WERI-Rb-1 (cell line): Measurements from ENCODE around the gene PHOSPHO2.
"Not testable (repeated sequence)": the region's sequence is repeated elsewhere in the genome, so short reads cannot be mapped to it uniquely, and the experiment has no call there.

Experiments used
- DNase-seq: peaks from one replicate; pipeline ENCODE4 v3.0.0-alpha.2; 2020
- H3K27ac ChIP-seq: fragments of 250-450 bp; sonication (Bioruptor Pico); 2 replicates; pipeline ENCODE4 v1.5.1; 2020; ENCODE audit warnings: mild to moderate bottlenecking, moderate library complexity
- H3K27me3 ChIP-seq: fragments of 250-450 bp; sonication (Bioruptor Pico); 2 replicates; pipeline ENCODE4 v1.5.1; 2021; ENCODE audit warnings: mild to moderate bottlenecking, low read depth, moderate library complexity; ENCODE audit not compliant: insufficient read depth, severe bottlenecking
- H3K36me3 ChIP-seq: fragments of 250-450 bp; sonication (Bioruptor Pico); 2 replicates; pipeline ENCODE4 v1.5.1; 2020; ENCODE audit warnings: mild to moderate bottlenecking, moderate library complexity
- H3K4me3 ChIP-seq: 2 replicates; pipeline ENCODE4 v1.5.1; 2011; ENCODE audit warnings: low read depth, mild to moderate bottlenecking, control low read depth, low read length
- H3K9me3 ChIP-seq: fragments of 250-450 bp; sonication (Bioruptor Pico); 2 replicates; pipeline ENCODE4 v1.5.1; 2021; ENCODE audit warnings: mild to moderate bottlenecking, moderate library complexity; ENCODE audit not compliant: severe bottlenecking
- TF ChIP-seq, protein P1 (sequence below): IDR thresholded peaks from 2 replicates; pipeline ENCODE4 v1.5.1; 2011; ENCODE audit warnings: low read depth, mild to moderate bottlenecking, control low read depth, inconsistent platforms, low read length

PHOSPHO2 gene

DNA sequence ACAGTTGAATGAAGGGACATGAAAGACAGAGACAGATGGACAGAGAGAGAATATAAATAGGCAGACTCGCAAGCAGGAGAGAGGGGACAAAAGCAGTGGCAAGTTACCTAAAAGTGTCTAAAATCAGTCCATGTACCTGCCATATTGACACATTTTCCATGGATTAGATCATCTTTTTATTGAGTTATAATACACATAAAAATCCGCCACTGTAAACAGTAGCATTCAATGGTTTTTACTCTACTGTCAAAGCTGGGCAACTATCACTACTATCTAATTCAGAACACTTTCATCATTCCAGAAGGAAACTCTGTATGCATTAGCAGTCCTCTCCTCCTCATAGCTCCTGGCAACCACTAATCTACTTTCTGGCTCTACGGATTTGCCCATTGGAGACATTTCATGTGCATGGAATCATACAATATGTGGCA lies 10.1 kb upstream of the PHOSPHO2 start:
- no peak for DNase-seq
- TF ChIP-seq, protein P1, sequence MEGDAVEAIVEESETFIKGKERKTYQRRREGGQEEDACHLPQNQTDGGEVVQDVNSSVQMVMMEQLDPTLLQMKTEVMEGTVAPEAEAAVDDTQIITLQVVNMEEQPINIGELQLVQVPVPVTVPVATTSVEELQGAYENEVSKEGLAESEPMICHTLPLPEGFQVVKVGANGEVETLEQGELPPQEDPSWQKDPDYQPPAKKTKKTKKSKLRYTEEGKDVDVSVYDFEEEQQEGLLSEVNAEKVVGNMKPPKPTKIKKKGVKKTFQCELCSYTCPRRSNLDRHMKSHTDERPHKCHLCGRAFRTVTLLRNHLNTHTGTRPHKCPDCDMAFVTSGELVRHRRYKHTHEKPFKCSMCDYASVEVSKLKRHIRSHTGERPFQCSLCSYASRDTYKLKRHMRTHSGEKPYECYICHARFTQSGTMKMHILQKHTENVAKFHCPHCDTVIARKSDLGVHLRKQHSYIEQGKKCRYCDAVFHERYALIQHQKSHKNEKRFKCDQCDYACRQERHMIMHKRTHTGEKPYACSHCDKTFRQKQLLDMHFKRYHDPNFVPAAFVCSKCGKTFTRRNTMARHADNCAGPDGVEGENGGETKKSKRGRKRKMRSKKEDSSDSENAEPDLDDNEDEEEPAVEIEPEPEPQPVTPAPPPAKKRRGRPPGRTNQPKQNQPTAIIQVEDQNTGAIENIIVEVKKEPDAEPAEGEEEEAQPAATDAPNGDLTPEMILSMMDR = no peak
- H3K4me3 ChIP-seq = no peak overlapping the region
- no peaks in the 10 kb centered on the region for H3K27me3 ChIP-seq
- peaks cover 2% of the 10 kb centered on the region for H3K9me3 ChIP-seq
- no peaks in the 10 kb centered on the region for H3K36me3 ChIP-seq
- H3K27ac ChIP-seq = no peak overlapping the region

DNA sequence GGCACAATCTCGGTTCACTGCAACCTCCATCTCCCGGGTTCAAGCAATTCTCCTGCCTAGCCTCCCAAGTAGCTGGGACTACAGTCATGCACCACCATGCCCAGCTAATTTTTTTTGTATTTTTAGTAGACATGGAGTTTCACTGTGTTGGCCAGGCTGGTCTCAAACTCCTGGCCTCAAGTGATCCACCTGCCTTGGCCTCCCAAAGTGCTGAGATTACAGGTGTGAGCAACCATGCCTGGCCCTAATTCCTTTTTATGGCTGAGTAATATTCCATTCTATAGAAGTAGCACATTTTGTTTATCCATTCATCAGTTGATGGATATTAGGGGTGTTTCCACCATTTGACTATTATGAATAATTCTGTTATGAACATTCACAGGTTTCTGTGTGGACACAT lies 9.6 kb upstream of the PHOSPHO2 start:
- not testable (repeated sequence) for H3K36me3 ChIP-seq, H3K27ac ChIP-seq, H3K27me3 ChIP-seq, DNase-seq, H3K4me3 ChIP-seq, H3K9me3 ChIP-seq

DNA sequence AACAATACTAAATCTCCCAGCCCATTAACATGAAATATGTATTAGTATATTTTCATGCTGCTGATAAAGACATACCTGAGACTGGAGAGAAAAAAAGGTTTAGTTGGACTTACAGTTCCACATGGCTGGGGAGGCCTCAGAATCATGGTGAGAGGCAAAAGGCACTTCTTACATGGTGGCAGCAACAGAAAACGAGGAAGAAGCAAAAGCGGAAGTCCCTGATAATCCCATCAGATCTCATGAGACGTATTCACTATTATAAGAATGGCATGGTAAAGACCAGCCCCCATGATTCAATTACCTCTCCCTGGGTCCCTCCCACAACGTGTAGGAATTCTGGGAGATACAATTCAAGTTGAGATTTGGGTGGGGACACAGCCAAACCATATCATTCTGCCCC lies 7.4 kb upstream of the PHOSPHO2 start:
- not testable (repeated sequence) for H3K4me3 ChIP-seq, H3K27me3 ChIP-seq, DNase-seq, H3K36me3 ChIP-seq, H3K27ac ChIP-seq, H3K9me3 ChIP-seq

DNA sequence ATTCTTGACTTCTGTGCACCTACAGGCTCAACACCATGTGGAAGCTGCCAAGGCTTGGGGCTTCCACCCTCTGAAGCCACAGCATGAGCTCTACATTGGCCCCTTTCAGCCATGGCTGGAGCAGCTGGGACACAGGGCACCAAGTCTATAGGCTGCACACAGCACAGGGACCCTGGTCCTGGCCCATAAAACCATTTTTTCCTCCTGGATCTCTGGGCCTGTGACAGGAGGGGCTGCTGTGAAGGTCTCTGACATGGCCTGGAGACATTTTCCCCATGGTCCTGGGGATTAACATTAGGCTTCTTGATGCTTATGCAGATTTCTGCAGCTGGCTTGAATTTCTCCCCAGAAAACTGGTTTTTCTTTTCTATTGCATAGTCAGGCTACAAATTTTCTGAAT lies 6.3 kb upstream of the PHOSPHO2 start:
- H3K27ac ChIP-seq, H3K36me3 ChIP-seq, DNase-seq, H3K9me3 ChIP-seq, H3K4me3 ChIP-seq, H3K27me3 ChIP-seq: not testable (repeated sequence)

DNA sequence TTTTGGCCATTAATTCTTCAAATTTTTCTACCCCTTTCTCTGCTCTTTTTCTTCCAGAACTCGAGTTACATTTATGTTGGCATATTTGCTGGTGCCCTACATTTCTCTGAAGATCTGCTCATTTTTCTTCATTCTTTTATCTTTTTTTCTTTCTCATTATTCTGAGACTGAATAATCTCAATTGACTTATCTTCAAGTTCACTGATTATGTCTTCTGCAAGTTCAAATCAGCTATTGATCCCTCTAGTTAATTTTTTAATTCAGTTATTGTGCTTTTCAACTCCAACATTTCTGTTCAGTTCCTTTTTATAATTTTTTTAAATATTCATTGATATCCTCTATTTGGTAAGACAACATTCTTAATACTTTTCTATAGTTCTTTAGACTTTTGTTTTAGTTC lies 3.3 kb upstream of the PHOSPHO2 start:
- H3K27me3 ChIP-seq = no peaks in the 10 kb centered on the region
- H3K36me3 ChIP-seq = peaks cover 4% of the 10 kb centered on the region
- no peak overlapping the region for H3K27ac ChIP-seq
- TF ChIP-seq, protein P1 = no peak
- H3K4me3 ChIP-seq = no peak overlapping the region
- no peaks in the 10 kb centered on the region for H3K9me3 ChIP-seq
- no peak for DNase-seq

DNA sequence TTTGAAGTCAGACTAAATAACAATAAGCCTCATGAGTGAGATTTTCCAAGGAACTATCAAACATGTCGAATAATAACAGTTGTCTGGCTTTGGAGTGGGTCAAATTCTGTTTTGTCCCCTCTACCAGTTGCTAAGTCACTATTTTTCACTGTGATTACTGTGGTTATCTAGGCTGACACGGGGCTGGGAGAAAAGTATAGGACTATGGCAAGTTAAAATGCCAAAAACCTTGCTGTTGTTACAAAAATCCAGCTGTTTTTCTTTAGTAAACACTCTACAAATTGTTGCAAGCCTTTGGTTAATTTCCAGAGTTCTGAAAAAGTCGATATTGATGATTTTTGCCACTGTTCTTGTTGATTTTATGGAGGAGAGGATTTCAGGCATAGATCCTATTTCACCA lies 1.6 kb upstream of the PHOSPHO2 start:
- Histone ChIP-seq H3K9me3 (no peaks in the 10 kb centered on the region), H3K27me3 (no peaks in the 10 kb centered on the region), H3K27ac (no peak overlapping the region), H3K4me3 (no peak overlapping the region), H3K36me3 (peaks cover 8% of the 10 kb centered on the region)
- DNase-seq = no peak
- TF ChIP-seq, protein P1 = no peak

DNA sequence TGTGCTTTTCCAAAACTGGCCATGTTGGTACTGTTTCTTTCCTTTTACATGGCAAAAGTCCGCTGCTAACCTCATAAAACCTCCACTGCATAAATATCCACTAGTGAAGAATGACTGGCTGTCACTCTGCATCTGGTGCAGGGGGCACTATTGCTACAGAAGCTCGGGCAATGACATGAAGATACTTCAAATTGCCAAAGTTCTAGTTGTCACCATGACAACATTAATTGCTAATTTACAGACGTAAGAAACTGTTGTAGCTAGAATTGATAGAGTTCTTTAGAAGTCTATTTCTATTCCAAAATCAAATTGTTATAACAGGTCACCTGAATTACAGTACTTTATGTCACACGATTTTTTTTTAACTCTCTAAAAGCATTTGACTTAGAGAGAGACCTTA lies 909 bp upstream of the PHOSPHO2 start:
- TF ChIP-seq, protein P1 = no peak
- Histone ChIP-seq H3K36me3 (peaks cover 10% of the 10 kb centered on the region), H3K9me3 (no peaks in the 10 kb centered on the region), H3K4me3 (peak overlapping the region; percentile 79), H3K27ac (no peak overlapping the region), H3K27me3 (no peaks in the 10 kb centered on the region)
- no peak for DNase-seq

DNA sequence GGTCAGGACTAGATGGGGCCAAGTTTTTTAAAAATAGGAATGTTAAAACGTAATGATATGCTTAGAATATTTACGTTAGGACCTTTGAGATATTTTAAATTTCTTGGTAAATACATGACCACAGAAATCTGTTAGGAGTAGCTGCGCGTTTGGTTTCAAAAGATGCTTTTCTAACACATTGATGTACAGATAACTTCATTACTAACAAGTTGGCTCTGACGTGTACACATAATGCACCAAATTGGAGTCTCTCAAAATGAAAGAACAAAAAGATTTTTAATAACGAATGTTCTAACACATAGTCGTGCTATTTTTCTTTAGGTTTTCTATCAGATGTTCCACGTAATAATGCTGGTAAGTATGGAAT lies 608 bp downstream of the PHOSPHO2 start:
- Histone ChIP-seq H3K27ac (peak overlapping the region; percentile 94), H3K4me3 (peak overlapping the region; percentile 79), H3K36me3 (peaks cover 19% of the 10 kb centered on the region), H3K27me3 (no peaks in the 10 kb centered on the region), H3K9me3 (no peaks in the 10 kb centered on the region)
- TF ChIP-seq, protein P1 = no peak
- no peak for DNase-seq
